Ramos (cell line): Measurements from ENCODE around the gene TRAK2.
"Not testable (repeated sequence)": the region's sequence is repeated elsewhere in the genome, so short reads cannot be mapped to it uniquely, and the experiment has no call there.

Source experiments
- in situ Hi-C: fragments of 300-500 bp; cut with MboI; formaldehyde crosslinking; loops from one replicate; pipeline ENCODE4 v1.14.3; 2022; ENCODE audit warnings: low sequenced_read_pairs; ENCODE audit not compliant: unreplicated experiment

The TRAK2 gene, protein sequence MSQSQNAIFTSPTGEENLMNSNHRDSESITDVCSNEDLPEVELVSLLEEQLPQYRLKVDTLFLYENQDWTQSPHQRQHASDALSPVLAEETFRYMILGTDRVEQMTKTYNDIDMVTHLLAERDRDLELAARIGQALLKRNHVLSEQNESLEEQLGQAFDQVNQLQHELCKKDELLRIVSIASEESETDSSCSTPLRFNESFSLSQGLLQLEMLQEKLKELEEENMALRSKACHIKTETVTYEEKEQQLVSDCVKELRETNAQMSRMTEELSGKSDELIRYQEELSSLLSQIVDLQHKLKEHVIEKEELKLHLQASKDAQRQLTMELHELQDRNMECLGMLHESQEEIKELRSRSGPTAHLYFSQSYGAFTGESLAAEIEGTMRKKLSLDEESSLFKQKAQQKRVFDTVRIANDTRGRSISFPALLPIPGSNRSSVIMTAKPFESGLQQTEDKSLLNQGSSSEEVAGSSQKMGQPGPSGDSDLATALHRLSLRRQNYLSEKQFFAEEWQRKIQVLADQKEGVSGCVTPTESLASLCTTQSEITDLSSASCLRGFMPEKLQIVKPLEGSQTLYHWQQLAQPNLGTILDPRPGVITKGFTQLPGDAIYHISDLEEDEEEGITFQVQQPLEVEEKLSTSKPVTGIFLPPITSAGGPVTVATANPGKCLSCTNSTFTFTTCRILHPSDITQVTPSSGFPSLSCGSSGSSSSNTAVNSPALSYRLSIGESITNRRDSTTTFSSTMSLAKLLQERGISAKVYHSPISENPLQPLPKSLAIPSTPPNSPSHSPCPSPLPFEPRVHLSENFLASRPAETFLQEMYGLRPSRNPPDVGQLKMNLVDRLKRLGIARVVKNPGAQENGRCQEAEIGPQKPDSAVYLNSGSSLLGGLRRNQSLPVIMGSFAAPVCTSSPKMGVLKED

GRCh38 chr2:201451292-201452057, at the start of gene TRAK2, which contains the start of gene STRADB:
Gene TRAK2, minus strand, starts transcription at chr2:201451458. Its CDS starts 30,951 bp downstream, at chr2:201420507.
Gene STRADB, plus strand, starts transcription at chr2:201451740. Its CDS starts 3,101 bp downstream, at chr2:201454841.
- in situ Hi-C loops: no loop called here

GRCh38 chr2:201500534-201500933, 49.3 kb upstream of the TRAK2 start:
- in situ Hi-C loops: no loop called here

GRCh38 chr2:201496785-201497184, 45.5 kb upstream of the TRAK2 start:
- in situ Hi-C loops: no loop called here

DNA sequence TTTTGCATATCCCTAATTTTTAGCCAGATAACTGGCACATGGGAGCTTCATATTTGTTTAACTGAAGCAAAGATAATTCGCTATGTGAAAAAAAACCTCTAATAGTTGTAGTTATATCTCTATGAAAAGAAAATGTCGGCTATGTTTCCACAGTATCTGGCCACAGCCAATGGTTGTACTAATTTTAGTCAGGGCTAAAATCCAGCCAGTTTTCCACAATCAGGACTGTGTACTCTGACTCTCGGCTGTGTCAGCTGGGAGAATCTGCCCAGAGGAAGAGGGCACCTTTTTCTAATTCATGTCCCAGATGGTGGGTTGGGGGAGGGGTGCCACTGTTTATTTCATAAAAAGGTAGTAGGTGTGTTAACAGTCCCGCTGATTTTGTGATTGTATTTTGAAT, 39.0 kb upstream of the TRAK2 start:
- in situ Hi-C loops: no loop called here

DNA sequence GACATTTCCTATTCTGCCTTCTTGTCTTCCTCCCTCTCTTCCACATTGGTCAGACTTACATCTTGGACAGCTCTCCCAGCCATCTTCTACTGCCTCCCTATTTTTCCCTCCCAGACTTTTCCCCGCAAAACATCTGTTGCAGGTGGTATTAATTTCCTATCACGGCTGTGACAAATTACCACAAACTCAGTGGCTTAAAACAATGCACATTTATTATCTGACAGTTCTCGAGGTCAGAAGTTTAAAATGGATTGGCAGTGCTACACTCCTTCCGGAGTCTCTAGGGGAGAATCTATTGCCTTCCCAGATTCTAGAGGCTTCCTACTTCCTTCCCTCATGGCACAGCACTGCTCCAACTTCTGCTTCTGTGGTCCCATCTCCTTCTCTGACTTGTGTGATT, 33.5 kb upstream of the TRAK2 start:
- in situ Hi-C loops: no loop called here

GRCh38 chr2:201483758-201484157, 32.5 kb upstream of the TRAK2 start:
- in situ Hi-C loops: not testable (repeated sequence)

GRCh38 chr2:201483342-201483741, 32.1 kb upstream of the TRAK2 start:
- in situ Hi-C loops: no loop called here

DNA sequence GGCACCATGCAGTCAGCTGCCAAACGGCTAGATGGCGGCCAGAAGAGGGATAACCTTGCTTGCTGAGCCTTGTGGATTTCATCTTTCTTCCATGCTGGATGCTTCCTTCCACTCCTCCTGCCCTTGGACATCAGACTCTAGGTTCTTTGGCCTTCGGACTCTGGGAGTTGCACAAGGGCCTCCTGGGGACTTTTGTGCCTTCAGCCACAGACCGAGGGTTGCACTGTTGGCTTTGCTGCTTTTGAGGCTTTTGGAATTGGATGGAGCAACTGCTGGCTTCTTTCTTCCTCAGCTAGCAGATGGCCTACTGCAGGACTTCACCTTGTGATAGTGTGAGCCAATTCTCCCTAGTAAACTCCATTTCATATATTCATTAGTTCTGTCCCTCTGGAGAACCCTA, 31.3 kb upstream of the TRAK2 start:
- in situ Hi-C loops: no loop called here

- in situ Hi-C loops: no loop called here
Observed at GRCh38 chr2:201472411-201472810, 21.2 kb upstream of the TRAK2 start.

DNA sequence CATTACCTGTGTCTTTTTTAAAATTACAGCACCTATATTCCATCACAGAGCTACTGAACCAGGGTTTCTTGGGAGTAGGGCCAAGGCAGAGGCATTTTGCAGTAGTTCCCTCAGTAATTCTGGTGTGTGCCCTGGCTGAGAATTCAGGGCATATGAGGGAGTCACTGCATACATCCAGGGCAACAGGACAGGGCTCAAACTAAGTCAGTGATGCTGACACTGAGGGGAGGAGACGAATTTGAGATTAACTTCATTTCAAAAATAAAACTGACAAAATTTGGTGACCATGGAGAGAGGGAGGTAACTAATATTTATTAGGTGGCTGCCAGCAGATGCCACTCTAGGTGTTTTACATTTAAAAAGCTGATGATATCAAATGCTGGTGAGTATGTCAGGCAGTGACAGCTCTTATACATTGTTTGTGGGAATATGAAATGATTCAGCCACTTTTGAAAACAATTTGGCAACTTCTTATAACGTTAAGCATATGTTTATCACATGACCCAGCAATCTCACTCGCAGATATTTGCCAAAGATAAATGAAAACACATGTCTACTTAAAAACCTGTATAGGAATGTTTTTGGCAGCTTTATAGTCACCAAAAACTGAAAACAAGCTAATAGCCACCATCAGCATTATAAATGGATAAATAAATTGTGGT, 20.6 kb upstream of the TRAK2 start:
- in situ Hi-C loops: no loop called here

GRCh38 chr2:201470821-201471731, 19.8 kb upstream of the TRAK2 start:
- in situ Hi-C loops: no loop called here

DNA sequence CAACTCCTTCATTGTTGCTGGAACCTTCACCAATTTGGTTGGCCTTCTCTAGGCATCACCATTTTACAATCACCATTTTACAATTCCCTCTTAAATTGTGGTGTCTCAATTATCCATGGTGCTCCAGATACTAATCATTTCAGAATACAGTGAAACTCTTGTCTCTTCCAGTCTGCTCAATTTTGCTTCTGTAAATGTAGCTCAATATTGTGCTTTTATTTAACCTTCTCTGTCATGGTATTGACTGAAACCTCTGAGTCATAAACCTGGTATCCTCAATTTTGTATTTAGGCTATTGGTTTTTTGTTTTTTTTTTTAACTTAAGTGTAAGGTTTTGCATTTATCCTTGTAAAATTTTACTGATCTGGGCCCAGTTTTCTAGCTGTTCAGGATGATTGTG, 16.4 kb upstream of the TRAK2 start:
- in situ Hi-C loops: no loop called here

DNA sequence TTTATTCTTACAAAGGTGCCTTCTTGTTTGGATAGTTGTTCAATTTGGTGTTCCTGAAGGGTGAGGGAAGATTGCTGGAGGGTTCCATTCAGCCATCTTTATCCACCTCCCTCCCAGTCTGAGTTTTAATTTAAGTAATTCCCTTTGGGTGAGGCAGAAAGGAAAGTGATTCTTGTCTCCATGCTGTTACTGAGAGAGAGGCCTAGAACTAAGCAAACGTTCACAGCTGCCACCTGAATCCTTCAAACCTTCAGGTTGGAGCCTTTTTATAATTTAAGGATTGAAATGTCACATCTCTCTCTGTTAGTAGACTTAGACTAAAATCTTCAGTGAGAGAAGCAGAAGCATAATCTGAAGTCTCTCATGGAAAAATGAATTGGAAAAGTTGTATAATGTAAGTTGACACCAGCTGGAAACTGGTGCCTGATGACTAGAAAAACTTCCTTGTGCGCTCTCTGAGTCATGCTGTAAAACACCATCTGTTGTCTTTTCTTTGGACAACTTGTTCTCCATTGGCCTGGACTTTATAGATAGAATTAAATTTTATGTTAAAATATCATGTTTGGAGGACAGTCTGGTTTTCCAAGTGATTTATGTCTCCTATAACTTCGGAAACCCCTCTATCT, 14.9 kb upstream of the TRAK2 start:
- in situ Hi-C loops: no loop called here

DNA sequence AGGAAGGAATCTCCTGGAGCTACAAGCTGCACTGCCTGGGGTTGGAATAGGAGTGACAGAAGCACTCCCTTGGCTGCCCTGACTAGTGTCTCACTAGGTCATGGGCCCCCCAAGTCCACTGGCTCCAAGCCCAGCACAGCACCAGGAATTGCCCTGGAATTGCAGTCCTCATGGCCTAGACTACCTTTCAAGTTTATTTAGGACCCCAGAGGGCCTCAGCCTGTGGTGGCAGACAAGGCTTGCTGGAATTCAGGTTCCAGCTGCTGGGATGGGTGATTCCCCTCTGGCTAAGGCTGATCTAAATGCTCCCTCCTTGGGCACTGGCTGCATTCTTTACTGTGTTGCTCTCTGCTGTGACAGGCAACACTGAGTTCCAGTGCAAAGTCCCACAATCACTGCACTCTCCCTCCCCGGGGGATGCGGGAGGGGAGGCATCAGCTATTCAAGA, 14.3 kb upstream of the TRAK2 start:
- in situ Hi-C loops: no loop called here

DNA sequence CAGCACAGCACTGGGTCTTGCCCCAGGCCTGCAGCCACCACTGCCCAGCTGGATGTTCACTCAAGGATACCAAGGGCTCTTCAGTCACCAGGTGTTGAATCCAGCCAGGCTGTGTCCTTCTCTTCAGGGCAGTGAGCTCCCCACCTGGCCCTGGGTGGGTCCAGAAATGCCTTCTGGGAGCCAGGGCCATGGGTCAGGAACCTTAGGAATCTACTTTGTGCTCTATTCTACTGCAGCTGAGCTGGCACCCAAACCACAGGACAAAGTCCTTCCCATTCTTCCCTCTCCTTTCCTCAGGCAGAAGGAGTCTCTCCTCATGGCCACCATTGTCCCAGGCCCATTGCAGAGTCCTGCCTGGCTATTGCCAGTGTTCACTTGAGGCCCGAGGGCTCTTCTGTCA, 13.3 kb upstream of the TRAK2 start:
- in situ Hi-C loops: no loop called here

GRCh38 chr2:201460532-201460931, 9.3 kb upstream of the TRAK2 start:
- in situ Hi-C loops: no loop called here

- in situ Hi-C loops: no loop called here
Observed at GRCh38 chr2:201458381-201458780, 7.1 kb upstream of the TRAK2 start.

DNA sequence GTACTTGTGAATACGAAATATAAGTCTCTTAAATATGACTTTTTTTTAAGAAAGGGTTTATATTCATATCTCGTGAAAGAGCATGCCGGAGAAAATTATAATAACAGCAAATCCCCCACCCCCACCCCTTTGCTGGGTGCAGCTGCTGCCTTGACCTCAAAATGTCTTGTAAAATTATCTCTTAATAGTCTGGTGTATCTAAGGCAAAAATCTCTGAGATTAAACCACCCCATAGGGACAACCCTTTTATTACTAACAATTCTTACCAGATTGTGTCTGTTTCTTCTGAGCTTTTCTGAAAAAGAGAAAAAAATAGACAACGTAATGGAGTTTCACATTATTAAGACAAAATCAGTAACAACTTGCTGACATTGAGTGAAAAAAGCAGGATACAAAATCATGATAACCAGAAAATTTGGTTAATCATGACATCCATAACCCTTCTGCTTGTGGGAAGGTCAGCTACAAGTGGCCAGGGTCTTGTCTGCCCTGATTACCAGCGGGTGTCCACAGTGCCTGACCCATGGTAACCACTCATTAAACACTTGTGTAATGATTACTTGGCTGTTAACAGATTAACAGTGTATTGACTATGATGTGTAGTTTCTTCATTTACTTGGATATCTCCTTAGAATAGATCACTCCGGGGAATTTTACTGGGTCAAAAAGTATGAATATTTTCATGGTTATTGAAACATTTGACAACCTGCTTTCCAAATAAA, 1.8 kb upstream of the TRAK2 start:
- in situ Hi-C loops: no loop called here
